Fibroblast of lung (primary cell): ENCODE results near the gene RPS6KA4.

Experiments used
- EZH2 ChIP-seq: IDR thresholded peaks from 2 replicates; pipeline ENCODE4 v1.5.1; 2012; ENCODE audit warnings: low read length, control low read depth, mild to moderate bottlenecking; ENCODE audit errors: missing control alignments
- TF ChIP-seq, protein P1 (sequence below), 2 donors: IDR thresholded peaks in 1 of 2; conservative IDR thresholded peaks in 1 of 2; 1 replicate in 1 of 2; 2 replicates in 1 of 2; pipeline ENCODE4 v1.5.1; 2011 to 2012; ENCODE audit warnings: low read length in 2 of 2, control low read depth in 1 of 2, inconsistent platforms in 1 of 2, low read depth in 1 of 2, mild to moderate bottlenecking in 1 of 2

- TF ChIP-seq, protein P1, sequence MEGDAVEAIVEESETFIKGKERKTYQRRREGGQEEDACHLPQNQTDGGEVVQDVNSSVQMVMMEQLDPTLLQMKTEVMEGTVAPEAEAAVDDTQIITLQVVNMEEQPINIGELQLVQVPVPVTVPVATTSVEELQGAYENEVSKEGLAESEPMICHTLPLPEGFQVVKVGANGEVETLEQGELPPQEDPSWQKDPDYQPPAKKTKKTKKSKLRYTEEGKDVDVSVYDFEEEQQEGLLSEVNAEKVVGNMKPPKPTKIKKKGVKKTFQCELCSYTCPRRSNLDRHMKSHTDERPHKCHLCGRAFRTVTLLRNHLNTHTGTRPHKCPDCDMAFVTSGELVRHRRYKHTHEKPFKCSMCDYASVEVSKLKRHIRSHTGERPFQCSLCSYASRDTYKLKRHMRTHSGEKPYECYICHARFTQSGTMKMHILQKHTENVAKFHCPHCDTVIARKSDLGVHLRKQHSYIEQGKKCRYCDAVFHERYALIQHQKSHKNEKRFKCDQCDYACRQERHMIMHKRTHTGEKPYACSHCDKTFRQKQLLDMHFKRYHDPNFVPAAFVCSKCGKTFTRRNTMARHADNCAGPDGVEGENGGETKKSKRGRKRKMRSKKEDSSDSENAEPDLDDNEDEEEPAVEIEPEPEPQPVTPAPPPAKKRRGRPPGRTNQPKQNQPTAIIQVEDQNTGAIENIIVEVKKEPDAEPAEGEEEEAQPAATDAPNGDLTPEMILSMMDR (conservative IDR thresholded peaks at IDR 0.05 in 1 of 2, IDR thresholded peaks at IDR 0.05 in 1 of 2; ENCODE audit: low read depth in 1 of 2, low read length in 2 of 2): no peak
- no peak for TF ChIP-seq EZH2
Observed at GRCh38 chr11:64366751-64367150, 7.8 kb downstream of the RPS6KA4 start.
